H1 (cell line): ENCODE data around the gene RGL2. TPM values are rescaled to one million over a fixed set of nuclear protein-coding genes. Genes with fewer than 3 reads are reported as not detected.

Experiments
- CTCF ChIA-PET: fragments of 300-600 bp; sonication (Branson Sonifier 250); formaldehyde crosslinking; loops from one replicate; lab custom pipeline; 2021; ENCODE audit not compliant: partially characterized antibody; lab: Charles Lee
- POLR2A ChIA-PET: fragments of 300-600 bp; sonication (Branson Sonifier 250); formaldehyde crosslinking; loops from one replicate; lab custom pipeline; 2021; ENCODE audit warnings: inconsistent platforms; ENCODE audit not compliant: partially characterized antibody; lab: Charles Lee
- DNase-seq, 2 experiments: peaks; one replicate each; pipeline versions ENCODE4 v3.0.0 to v3.0.0-alpha.2; 2010 to 2022; ENCODE audit warnings: low spot score in 2 of 2, low read depth in 1 of 2, mixed read lengths in 1 of 2
- FAIRE-seq: peaks from 2 replicates; lab custom pipeline; 2011; peaks lifted over from hg19 to GRCh38; lab: Jason Lieb, UNC
- H2AFZ ChIP-seq: 2 replicates; pipeline ENCODE4 v1.8.1; 2012; ENCODE audit warnings: low read length, inconsistent platforms
- H2AK5ac ChIP-seq: 2 replicates; pipeline ENCODE4 v1.6.1; 2013; ENCODE audit warnings: low read depth, low read length
- H2BK120ac ChIP-seq: replicated peaks from 2 replicates; pipeline ENCODE3; 2013; ENCODE audit warnings: low read depth, low read length, inconsistent platforms
- H2BK12ac ChIP-seq: 2 replicates; pipeline ENCODE4 v1.6.1; 2013; ENCODE audit warnings: low read depth, low read length
- H2BK15ac ChIP-seq: 2 replicates; pipeline ENCODE4 v1.6.1; 2013; ENCODE audit warnings: low read length
- H2BK20ac ChIP-seq: 2 replicates; pipeline ENCODE4 v1.6.1; 2013; ENCODE audit warnings: low read length
- H2BK5ac ChIP-seq: 2 replicates; pipeline ENCODE4 v1.6.1; 2013; ENCODE audit warnings: low read depth, low read length
- H3K14ac ChIP-seq: 2 replicates; pipeline ENCODE4 v1.6.1; 2013; ENCODE audit warnings: inconsistent platforms; ENCODE audit not compliant: insufficient read length
- H3K18ac ChIP-seq: 2 replicates; pipeline ENCODE4 v1.6.1; 2013; ENCODE audit warnings: low read length; ENCODE audit errors: extremely low read depth
- H3K23ac ChIP-seq: 2 replicates; pipeline ENCODE4 v1.6.1; 2013; ENCODE audit warnings: inconsistent platforms; ENCODE audit not compliant: insufficient read length
- H3K23me2 ChIP-seq: 2 replicates; pipeline ENCODE4 v1.6.1; 2013; ENCODE audit warnings: low read depth, low read length
- H3K27ac ChIP-seq: 2 replicates; pipeline ENCODE4 v1.6.1; 2011; ENCODE audit warnings: low read depth, low read length, inconsistent platforms
- H3K27me3 ChIP-seq, 4 experiments: replicated peaks in 1 of 4; 1 replicate in 1 of 4; 2 replicates in 3 of 4; pipeline versions ENCODE4 v1.6.1 to v1.8.1; 2011 to 2013; ENCODE audit warnings: low read length in 3 of 4, mild to moderate bottlenecking in 3 of 4, inconsistent platforms in 2 of 4, mixed read lengths in 2 of 4, moderate library complexity in 1 of 4; ENCODE audit not compliant: control insufficient read depth in 3 of 4, insufficient read depth in 3 of 4; ENCODE audit errors: extremely low read depth in 1 of 4
- H3K36me3 ChIP-seq, 4 experiments: 2 replicates each; pipeline versions ENCODE4 v1.6.1 to v1.8.1; 2011 to 2013; ENCODE audit warnings: mild to moderate bottlenecking in 4 of 4, low read length in 3 of 4, moderate library complexity in 2 of 4, control low read depth in 1 of 4, inconsistent platforms in 1 of 4; ENCODE audit not compliant: insufficient read depth in 4 of 4, control insufficient read depth in 2 of 4
- H3K4ac ChIP-seq: replicated peaks from 2 replicates; pipeline ENCODE3; 2013; ENCODE audit warnings: low read length, low read depth, mixed read lengths, inconsistent platforms; ENCODE audit not compliant: insufficient read length
- H3K4me1 ChIP-seq, 4 experiments: replicated peaks in 1 of 4; 1 replicate in 1 of 4; 2 replicates in 3 of 4; pipeline versions ENCODE4 v1.6.1 to v1.8.1; 2011 to 2013; ENCODE audit warnings: low read length in 3 of 4, inconsistent platforms in 2 of 4, mixed read lengths in 1 of 4; ENCODE audit not compliant: insufficient read depth in 4 of 4, control insufficient read depth in 3 of 4
- H3K4me2 ChIP-seq, 2 experiments: 2 replicates each; pipeline versions ENCODE4 v1.6.1 to v1.8.1; 2011 to 2013; ENCODE audit warnings: low read depth in 2 of 2, low read length in 2 of 2, control low read depth in 1 of 2, inconsistent platforms in 1 of 2, mild to moderate bottlenecking in 1 of 2; ENCODE audit not compliant: insufficient read depth in 1 of 2
- H3K4me3 ChIP-seq, 4 experiments: fragments of 200-600, 300-600 bp in 1 of 4; sonication (generic), shearing (Covaris generic), sonication (Bioruptor Twin) in 1 of 4; 2 replicates each; pipeline versions ENCODE4 v1.5.1 to v1.8.1; 2011 to 2016; ENCODE audit warnings: low read length in 4 of 4, low read depth in 3 of 4, control low read depth in 2 of 4, inconsistent platforms in 2 of 4, mild to moderate bottlenecking in 2 of 4, mixed read lengths in 1 of 4, moderate library complexity in 1 of 4; ENCODE audit not compliant: insufficient read depth in 2 of 4; ENCODE audit errors: extremely low read depth in 1 of 4
- H3K56ac ChIP-seq: replicated peaks from 2 replicates; pipeline ENCODE3; 2013; ENCODE audit warnings: low read depth, mild to moderate bottlenecking, mixed read lengths, low read length, inconsistent platforms; ENCODE audit not compliant: insufficient read length
- H3K79me1 ChIP-seq: 2 replicates; pipeline ENCODE4 v1.6.1; 2013; ENCODE audit warnings: low read depth, low read length, control low read depth
- H3K79me2 ChIP-seq, 2 experiments: 2 replicates each; pipeline versions ENCODE4 v1.6.1 to v1.8.1; 2012 to 2013; ENCODE audit warnings: low read length in 2 of 2, mild to moderate bottlenecking in 2 of 2, inconsistent platforms in 1 of 2; ENCODE audit not compliant: insufficient read depth in 2 of 2, control insufficient read depth in 1 of 2
- H3K9ac ChIP-seq, 4 experiments: replicated peaks in 1 of 4; 1 replicate in 1 of 4; 2 replicates in 3 of 4; pipeline versions ENCODE4 v1.6.1 to v1.8.1; 2011 to 2013; ENCODE audit warnings: low read depth in 3 of 4, low read length in 3 of 4, control low read depth in 2 of 4, mild to moderate bottlenecking in 2 of 4, moderate library complexity in 2 of 4, inconsistent platforms in 1 of 4; ENCODE audit errors: extremely low read depth in 1 of 4
- H3K9me3 ChIP-seq, 2 experiments: 2 replicates each; pipeline versions ENCODE4 v1.6.1 to v1.8.1; 2012 to 2013; ENCODE audit warnings: mild to moderate bottlenecking in 2 of 2, moderate library complexity in 2 of 2, control low read depth in 1 of 2, inconsistent platforms in 1 of 2, low read depth in 1 of 2, low read length in 1 of 2, mixed read lengths in 1 of 2; ENCODE audit not compliant: insufficient read depth in 2 of 2
- H4K20me1 ChIP-seq, 2 experiments: replicated peaks in 1 of 2; 2 replicates each; pipeline versions ENCODE3 to v1.8.1; 2011 to 2013; ENCODE audit warnings: inconsistent platforms in 2 of 2, low read length in 2 of 2, mild to moderate bottlenecking in 1 of 2; ENCODE audit not compliant: insufficient read depth in 2 of 2, control insufficient read depth in 1 of 2
- H4K5ac ChIP-seq: 2 replicates; pipeline ENCODE4 v1.6.1; 2013; ENCODE audit warnings: low read length, low read depth, mixed read lengths, inconsistent platforms; ENCODE audit not compliant: insufficient read length
- H4K8ac ChIP-seq: 2 replicates; pipeline ENCODE4 v1.8.0; 2013; ENCODE audit warnings: mild to moderate bottlenecking, moderate library complexity, low read length, inconsistent platforms; ENCODE audit not compliant: insufficient read depth; ENCODE audit errors: extremely low read depth
- H4K91ac ChIP-seq: replicated peaks from 2 replicates; pipeline ENCODE3; 2013; ENCODE audit warnings: low read length, mixed read lengths, inconsistent platforms; ENCODE audit not compliant: insufficient read length
- KDM1A ChIP-seq: fragments of 200-600, 300-600 bp; sonication (generic); IDR thresholded peaks from 2 replicates; pipeline ENCODE4 v1.7.1; 2016; ENCODE audit warnings: mild to moderate bottlenecking, low read length, borderline replicate concordance
- SIRT6 ChIP-seq: IDR thresholded peaks from one replicate; pipeline ENCODE4 v1.7.1; 2012; ENCODE audit warnings: low read length, inconsistent platforms
- WGBS, 2 experiments: shearing (Covaris generic) in 1 of 2; methylation state at CpG; one replicate each; pipeline versions ENCODE4 v1.1.6 to v1.1.7; 2013 to 2015; ENCODE audit warnings: low lambda C conversion rate in 2 of 2, mixed read lengths in 2 of 2, inconsistent platforms in 1 of 2, low coverage in 1 of 2, missing lambda C conversion rate in 1 of 2; ENCODE audit not compliant: insufficient replicate concordance in 2 of 2, insufficient coverage in 1 of 2, insufficient read length in 1 of 2; ENCODE audit errors: extremely low coverage in 1 of 2, missing lambda C conversion rate in 1 of 2; 5-methylcytosine and 5-hydroxymethylcytosine counted together
- polyA plus RNA-seq, 7 experiments: library from polyadenylated mRNA; depleted of rRNA in 3 of 7; stranded (reverse) in 5 of 7; unstranded in 2 of 7; fragments of >200 nt in 5 of 7; fragments of 200-250 nt in 2 of 7; gene quantifications; 1 replicate in 5 of 7; 2 replicates in 1 of 7; 4 replicates in 1 of 7; pipeline versions ENCODE4 v1.2.1 to v1.2.3, GENCODE V29; 2011 to 2013; ENCODE audit warnings: missing spikeins in 2 of 7, mixed read lengths in 2 of 7
- total RNA-seq: library from RNA; stranded (reverse); fragmentation: NEBNext Ultra II Directional; extraction: Animal tissue kit (Norgen Biotek cat#: 25700); gene quantifications from 2 replicates; pipeline ENCODE4 v1.2.1, GENCODE V29; 2021

RGL2 gene
- total and polyA plus RNA-seq, 2 of the 8 experiments (the other 6 are each of a cell fraction or from before 2014, with no cell fraction given): 58.1 to 80.3 TPM

DNA sequence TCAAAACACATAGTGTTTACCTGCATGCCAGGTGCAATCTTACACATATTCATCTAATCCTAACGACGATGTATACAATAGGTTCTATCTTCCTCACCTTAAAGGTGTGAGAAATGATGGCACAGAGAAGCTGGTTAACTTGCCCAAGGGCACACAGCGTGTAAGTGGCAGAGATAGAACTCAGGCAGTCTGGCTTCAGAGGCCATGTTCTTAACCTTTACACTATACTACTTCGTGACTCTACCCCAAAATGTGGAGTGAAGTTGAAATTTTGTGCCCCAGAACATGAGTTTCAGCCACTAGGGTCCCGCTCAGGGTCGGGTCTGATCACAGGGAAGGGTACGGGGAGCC, 27.6 kb downstream of the RGL2 start:
- H3K36me3 ChIP-seq: peaks cover 25 to 60% (median 51%) of the 10 kb centered on the region in 4 experiments; a peak in 7 of 8 replicates

More for the DNA sequence above, 27.6 kb downstream of the RGL2 start:
- Histone ChIP-seq H2BK120ac (no peak overlapping the region), H2BK5ac (peak overlapping the region; percentile 93), H2AFZ (peak overlapping the region; percentile 99), H3K9me3 (no peaks in the 10 kb centered on the region), H3K4ac (peak overlapping the region; percentile 10), H4K5ac (peak overlapping the region; percentile 82), H3K27me3 (no peaks in the 10 kb centered on the region), H2BK12ac (no peak overlapping the region; the same call in 1 of the 2 replicates), H4K8ac (peak overlapping the region; percentile 99; the same call in 1 of the 2 replicates), H3K56ac (peak overlapping the region; percentile 87), H3K79me2 (peaks cover 26 to 43% of the 10 kb centered on the region in 2 experiments), H3K4me1 (peaks cover 0 to 22% (median 8%) of the 10 kb centered on the region in 4 experiments; a peak in 6 of 7 replicates), H3K14ac (no peak overlapping the region), H4K91ac (peak overlapping the region; percentile 42), H2BK15ac (no peak overlapping the region), H3K27ac (peak overlapping the region; percentile 98), H3K4me3 (peak overlapping the region; percentile 81 to 100 (median 100)), H3K23ac (no peak overlapping the region), H3K9ac (peak overlapping the region; percentile 55 to 96 (median 90)), H3K18ac (peak overlapping the region; percentile 56; the same call in 1 of the 2 replicates), H2BK20ac (no peak overlapping the region), H4K20me1 (peaks cover 9 to 17% of the 10 kb centered on the region in 2 experiments), H3K4me2 (peak overlapping the region; percentile 82 to 86), H3K23me2 (peaks cover 15% of the 10 kb centered on the region), H3K79me1 (peaks cover 6% of the 10 kb centered on the region; the same call in 1 of the 2 replicates), H2AK5ac (no peak overlapping the region)
- no peak for FAIRE-seq
- no peak for TF ChIP-seq SIRT6
- peak; percentile 95 for TF ChIP-seq KDM1A
- WGBS, 2 experiments: 9% methylated on average over 7 of the region's 7 CpGs; no CpG with 5 or more reads in 1 of the 2 experiments
- CTCF ChIA-PET: interaction anchor here (0.6 to 4.3 kb wide), 7 partner anchors 9 to 114 kb away, joined by 3 to 15 read pairs (median 5); partner anchors contain the start of gene RGL2
- POLR2A ChIA-PET: interaction anchor here (0.9 to 5.4 kb wide), 37 partner anchors 8 to 378 kb away, joined by 3 to 88 read pairs (median 7); partner anchors contain the start of genes BRD2, CUTA, HSD17B8 and PFDN6
- no peak for DNase-seq
